ACHN (cell line): ENCODE results near the gene EPB41L4B.

Experiments used
- DNase-seq: peaks from one replicate; pipeline ENCODE4 v3.0.0-alpha.2; 2015
- in situ Hi-C: cut with HindIII; loops from 2 replicates; pipeline ENCODE4 v1.10.0; 2017; ENCODE audit warnings: low sequenced_read_pairs, low pct_ligation_motif_present, low pct_unique_long_range_greater_than_20kb

EPB41L4B gene

DNA sequence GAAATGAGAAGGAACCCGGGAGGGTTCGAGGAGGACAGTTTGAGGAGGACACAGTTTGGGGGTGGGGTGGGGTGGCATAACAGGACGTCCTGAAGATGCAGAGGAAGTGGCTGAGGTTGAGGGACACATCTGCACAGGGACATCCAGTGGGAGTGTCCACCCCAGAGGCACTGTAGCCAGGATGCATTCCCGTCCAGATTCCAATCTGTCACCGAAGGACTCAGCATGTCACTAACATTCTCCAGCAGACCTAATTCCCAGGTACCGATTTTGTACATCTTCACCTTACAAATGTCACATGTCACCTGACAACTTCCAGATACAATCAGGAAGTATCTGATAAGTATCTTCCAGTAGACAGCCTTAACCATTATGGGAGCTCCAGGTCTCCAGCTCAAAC is 42.6 kb downstream of the EPB41L4B start:
- in situ Hi-C loops = no loop called here
- no peak for DNase-seq

- DNase-seq = no peak
- in situ Hi-C loops = no loop called here
Measured at GRCh38 chr9:109277451-109277850, 43.4 kb downstream of the EPB41L4B start.

DNA sequence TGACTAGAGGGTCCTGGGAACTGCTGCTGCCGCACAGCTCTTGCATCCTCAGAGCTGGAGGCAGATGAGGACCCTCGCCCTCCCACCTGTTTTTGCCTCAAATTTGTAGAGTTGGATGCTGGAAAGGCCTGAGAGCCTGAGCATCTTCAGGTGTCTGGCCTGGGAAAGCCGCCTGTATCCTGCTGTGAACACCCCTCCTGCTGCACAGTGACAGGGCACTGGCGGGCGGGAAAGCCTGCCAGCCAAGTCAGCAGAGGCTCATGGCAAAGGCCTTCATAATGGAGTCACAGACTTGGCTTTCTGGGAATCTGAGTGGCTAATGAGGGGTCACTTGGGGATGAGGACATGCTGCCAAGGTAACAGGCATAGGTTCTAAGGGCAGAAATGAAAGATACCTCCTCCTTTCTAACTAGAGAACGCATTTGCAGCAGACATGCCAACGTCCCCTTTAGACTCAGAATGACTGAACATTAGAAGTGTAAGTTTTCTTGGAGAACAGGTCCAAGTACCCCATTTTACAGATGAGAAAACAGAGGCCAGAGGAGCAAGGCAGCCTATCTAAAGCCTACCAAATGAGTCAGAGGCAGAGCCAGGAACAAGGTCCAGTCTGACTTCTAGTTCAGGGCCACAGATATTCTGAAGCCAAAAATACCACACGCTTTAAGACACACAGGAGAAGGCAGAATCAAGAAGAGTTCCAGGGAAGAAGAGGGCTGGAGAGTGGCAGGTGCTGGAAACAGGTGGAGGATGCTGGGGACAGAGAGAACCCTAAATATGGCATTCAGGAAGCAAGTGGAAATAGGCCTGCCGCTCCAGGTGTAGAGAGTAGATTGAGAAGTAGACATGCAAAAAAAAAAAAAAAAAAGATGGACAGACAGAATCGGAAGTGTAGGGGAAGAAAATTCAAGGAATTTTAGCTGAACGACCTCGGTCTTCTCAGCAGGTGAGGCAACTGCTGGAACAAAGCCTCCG is 44.1 kb downstream of the EPB41L4B start:
- in situ Hi-C loops = no loop called here
- DNase-seq = no peak

DNA sequence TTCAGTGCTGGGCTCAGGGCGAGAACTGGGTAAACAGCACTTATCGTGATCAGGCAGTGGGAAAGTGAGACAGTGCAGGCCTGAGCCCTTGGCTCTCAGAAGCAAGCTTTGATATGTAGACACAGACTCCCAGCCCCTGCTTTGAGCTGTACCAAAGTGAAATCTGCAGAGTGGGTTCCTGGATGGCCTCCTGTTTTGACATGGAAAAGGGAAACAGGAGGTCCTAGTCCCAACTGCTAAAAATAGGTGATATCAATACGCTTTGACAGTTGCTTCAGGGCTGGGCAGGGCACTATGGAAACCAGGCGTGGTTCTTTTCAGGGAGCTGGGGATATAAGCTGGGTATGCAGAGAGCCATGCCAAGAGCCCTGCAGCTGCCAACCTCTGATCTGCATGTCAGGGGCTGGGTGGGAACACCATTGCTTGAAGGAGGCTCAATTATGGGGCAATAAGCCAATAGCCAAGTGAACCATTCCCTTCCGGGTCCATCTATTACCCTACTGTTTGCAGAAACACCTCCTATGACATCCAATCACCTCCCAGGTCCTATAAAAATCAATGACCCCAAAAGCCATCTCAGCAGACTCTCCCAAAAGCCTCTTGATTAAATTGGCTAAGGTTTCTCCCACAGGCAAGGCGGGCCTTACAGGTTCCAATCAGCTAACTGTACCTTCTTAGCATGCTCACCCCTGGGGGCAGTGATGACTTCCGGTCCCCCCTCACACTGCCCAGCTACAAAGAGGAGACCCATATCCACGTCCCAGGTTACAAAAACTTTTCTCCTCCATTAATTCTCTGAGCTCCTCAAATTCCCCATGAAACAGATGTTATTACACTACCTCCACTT is 45.8 kb downstream of the EPB41L4B start:
- no peak for DNase-seq
- in situ Hi-C loops = no loop called here

- in situ Hi-C loops = no loop called here
- no peak for DNase-seq
Measured at GRCh38 chr9:109273869-109274268, 47.0 kb downstream of the EPB41L4B start.

- DNase-seq = no peak
- in situ Hi-C loops = no loop called here
Measured at GRCh38 chr9:109272745-109273144, 48.1 kb downstream of the EPB41L4B start.

DNA sequence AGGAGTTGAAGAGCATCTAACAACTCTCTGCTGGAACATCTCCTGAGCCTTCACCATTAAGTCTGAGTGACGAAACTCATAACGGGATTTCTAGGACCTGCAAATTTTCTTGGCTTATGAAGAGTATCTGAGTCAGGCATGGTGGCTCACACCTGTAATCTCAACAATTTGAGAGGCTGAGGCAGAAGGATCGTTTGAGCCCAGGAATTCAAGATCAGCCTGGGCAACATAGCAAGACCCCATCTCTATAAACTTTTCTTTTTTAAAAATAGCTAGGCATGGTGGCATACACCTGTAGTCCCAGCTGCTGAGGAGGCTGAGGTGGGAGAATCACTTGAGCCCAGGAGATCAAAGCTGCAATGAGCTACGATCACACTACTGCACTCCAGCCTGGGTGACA is 48.8 kb downstream of the EPB41L4B start:
- no peak for DNase-seq
- in situ Hi-C loops = no loop called here

DNA sequence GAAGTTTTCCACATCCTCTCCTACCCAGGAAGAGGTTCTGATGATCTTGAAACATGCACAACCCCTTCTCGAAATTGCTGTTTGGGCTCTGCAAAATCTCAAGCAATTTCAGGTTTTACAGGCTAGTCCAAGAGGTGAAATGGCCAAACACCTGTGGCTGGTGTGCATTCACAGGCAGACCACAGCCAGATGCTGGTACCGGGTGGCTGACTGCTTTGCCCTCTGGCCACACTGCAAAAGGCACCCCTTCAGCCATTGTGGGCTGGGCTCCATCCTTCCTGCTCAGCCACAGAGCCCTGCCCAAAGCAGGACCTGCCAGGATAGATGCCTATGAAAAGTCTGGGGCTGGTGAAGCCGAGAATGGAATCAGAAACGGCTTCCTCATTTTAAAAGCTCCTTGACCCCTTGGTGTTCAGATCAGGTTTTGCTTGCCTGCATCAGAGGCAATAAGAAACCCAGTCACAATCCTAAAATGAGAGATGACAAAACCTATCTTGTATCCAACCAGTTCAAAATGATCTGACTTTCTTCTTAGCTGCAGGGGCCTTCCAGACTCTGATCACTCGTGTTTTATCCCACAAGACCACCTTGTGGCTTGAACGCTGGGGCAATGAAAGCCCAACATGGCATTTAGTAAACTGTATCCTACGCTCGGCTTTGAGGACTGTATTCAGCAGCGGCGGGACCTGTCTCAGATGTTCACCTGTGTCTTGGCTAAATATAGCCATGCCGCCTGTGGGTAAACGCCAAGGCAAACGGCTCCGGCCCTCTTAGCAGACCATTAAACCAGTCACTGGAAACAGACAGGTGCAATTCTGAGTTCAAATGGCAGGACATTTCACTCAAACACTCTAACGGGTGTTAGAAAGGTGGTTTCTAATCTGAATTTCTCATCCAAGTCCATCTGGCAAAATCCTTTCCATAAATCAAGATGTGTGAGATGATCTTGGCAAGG is 49.6 kb downstream of the EPB41L4B start:
- DNase-seq = no peak
- in situ Hi-C loops = no loop called here

GRCh38 chr9:109270441-109270840 is 50.4 kb downstream of the EPB41L4B start:
- DNase-seq = no peak
- in situ Hi-C loops = no loop called here

DNA sequence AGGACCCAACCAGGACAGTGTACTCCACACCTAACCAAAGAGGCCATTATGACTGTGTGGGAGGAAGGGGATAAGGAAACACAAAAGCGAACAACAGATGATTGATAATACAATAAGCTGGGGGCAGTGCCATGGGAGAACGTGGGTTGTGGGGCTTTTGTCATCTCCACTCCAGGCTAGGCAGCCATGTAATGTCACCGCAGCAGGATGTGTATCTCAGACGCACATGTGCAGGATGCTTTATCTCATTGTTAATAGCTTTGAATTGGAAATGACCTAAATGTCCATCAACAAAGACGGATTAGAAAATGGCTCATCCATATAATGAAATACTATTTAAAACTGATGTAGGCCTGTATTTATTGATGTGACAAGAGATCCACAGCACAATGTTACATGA is 51.0 kb downstream of the EPB41L4B start:
- in situ Hi-C loops = no loop called here
- DNase-seq = no peak

GRCh38 chr9:109269081-109269480 is 51.8 kb downstream of the EPB41L4B start:
- in situ Hi-C loops = no loop called here
- no peak for DNase-seq

- DNase-seq = no peak
- in situ Hi-C loops = no loop called here
Measured at GRCh38 chr9:109267555-109267954, 53.3 kb downstream of the EPB41L4B start.

DNA sequence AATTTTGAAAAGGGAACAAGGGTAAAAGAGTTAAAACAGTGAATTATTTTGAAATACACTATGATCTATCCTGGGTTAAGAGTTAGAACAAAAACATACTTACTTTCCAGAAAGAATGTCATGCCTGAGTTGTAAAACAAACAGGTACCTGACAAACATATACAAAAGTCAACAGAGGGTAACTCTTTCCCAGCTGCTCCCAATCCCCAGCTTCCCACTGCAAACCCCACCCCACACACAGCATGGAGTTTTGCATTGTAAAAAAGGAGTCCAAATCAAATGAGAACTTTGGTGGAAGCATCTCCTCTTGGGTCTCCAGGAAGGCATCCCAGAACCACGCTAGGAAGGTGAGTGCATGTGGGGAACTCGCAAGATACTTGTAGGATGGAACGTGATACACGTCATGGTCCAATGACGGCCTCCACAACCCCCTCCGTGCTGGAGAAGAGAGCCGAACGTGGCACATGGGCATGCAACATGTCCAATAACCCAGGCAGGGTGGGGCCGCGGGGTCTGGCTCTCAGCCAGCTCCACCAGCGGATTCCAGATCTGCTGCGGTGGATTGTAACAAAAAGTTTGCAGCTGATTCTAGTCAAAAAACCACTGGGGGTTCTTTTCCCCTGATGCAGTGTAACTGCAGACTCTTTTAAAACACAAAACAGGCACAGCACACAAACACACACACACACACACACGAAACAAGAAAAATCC is 55.8 kb downstream of the EPB41L4B start:
- in situ Hi-C loops = no loop called here
- no peak for DNase-seq

DNA sequence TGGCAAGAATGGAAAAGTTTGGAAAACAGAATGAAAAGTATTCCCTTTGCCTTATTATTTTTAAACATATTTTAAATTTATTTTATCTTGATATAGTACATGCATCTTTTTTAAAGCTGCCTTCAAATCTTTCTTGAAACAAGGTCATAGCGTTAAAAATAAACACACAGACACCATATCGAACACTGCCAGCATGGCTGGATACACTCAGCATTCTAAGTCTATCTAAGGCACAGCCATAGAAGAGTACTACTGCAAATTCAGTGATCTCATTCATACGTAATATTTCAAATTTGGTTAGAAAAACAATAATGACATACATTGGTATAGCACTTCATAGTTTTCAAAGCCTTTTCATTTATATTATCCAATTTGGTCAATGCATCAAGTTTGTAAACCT is 57.5 kb downstream of the EPB41L4B start:
- DNase-seq = no peak
- in situ Hi-C loops = no loop called here

DNA sequence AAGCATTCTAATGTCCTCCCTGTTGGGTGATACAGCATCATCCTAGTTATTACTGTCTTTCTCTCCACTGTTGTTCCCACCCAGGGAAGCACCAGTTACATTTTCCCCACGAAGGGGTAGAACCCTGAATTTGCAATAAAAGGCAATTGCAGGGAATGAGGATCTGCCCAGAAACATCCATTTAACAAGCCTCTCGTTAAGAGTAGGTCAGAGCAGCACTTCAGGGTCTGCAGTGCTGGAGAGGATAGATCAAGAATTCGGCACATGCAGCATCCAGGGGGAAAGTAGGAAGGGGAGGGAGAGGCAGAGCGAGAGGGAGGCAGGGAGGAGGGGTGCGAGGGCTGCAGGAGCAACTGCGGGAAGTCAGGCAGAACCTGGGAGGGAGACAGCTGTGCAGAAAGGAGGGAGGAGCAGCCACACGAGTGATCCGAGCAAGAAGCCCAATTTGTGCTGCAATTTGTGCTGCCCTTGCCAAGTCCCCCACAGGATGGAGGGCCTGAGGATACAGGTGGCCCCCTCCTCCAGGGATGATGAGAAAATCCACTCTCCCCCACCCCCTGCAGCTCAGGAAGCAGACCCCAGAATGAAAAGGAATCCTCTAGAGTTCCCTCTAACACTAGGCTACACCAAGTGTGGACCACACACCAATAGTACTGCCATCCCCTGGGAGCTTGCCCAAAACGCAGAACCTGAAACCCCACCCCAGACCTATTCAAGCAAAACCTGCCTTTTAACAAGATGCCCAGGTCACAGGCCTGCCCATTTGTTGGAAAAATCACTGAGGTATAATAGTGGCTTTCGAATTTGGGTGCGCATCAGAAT is 62.2 kb downstream of the EPB41L4B start:
- DNase-seq = no peak
- in situ Hi-C loops = no loop called here

- DNase-seq = no peak
- in situ Hi-C loops = no loop called here
Measured at GRCh38 chr9:109256336-109256735, 64.5 kb downstream of the EPB41L4B start.

DNA sequence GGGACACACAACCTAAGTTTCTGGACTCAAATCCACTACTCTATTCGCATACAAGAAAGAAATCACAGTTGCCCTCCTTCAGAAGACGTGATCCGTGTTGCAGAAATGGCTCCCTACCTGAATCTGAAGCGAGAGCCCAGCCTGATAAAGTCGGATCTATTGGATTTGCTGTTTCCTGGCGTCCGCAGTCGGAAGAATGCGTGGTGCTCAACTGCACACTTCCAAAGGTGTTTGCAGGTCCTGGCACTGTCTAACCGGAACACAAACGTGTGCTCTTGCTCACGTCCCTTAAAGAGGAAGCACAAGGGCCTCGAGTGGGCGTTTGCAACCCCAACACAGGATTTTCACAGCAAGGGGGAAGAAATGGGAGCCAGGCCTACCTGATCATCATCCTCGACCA is 65.5 kb downstream of the EPB41L4B start:
- DNase-seq = no peak
- in situ Hi-C loops = no loop called here
